GM19452 (cell line): Measurements from ENCODE around the gene S100P.
"Not testable (repeated sequence)": the region's sequence is repeated elsewhere in the genome, so short reads cannot be mapped to it uniquely, and the experiment has no call there.

Experiments used
- ATAC-seq: cut with Tn5 transposase; IDR thresholded peaks from one replicate; pipeline ENCODE4 v1.9.1; 2021; ENCODE audit not compliant: unreplicated experiment

The S100P gene

GRCh38 chr4:6720202-6720699, 26.6 kb downstream of the S100P start:
- no peak for ATAC-seq

DNA sequence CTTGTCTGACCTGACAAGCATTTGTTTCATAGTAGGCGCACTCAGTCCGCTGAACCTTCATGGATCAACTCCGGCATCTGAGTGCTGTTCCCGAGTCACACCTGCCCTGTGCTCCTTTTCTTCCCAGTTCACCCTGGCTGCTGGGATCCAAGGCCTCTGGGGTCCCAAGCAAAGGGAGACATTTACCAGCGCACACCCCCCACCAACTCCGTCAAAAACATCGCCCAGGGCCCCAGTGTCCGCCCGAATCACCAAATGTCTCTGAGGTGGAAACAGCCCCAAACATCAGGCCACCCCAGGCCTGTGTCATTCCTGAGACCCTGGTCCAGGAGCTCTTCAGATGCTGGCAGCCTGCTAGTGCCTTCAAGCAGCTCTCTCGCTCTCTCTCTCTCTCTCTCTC, 27.4 kb downstream of the S100P start:
- no peak for ATAC-seq

DNA sequence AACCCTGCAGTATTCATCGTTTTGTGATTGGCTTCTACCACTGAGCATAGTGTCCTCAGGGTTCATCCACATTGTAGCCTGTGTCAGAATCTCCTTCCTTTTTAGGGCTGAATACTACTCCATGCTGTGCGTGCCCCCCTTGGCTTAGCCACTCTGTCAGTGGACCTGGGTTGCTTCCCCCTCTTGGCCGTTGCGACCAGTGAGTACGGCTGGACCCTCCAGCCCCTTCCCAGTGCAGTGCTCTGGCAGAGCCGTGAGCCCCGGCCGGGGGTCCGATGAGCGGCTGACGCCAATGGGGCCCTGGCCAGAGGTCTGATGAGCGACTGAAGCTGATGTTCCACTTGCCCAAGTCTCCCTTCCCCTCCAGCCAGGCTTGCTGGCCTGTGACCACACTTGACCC, 29.2 kb downstream of the S100P start:
- ATAC-seq = no peak

GRCh38 chr4:6723851-6724250, 30.2 kb downstream of the S100P start:
- ATAC-seq = no peak

DNA sequence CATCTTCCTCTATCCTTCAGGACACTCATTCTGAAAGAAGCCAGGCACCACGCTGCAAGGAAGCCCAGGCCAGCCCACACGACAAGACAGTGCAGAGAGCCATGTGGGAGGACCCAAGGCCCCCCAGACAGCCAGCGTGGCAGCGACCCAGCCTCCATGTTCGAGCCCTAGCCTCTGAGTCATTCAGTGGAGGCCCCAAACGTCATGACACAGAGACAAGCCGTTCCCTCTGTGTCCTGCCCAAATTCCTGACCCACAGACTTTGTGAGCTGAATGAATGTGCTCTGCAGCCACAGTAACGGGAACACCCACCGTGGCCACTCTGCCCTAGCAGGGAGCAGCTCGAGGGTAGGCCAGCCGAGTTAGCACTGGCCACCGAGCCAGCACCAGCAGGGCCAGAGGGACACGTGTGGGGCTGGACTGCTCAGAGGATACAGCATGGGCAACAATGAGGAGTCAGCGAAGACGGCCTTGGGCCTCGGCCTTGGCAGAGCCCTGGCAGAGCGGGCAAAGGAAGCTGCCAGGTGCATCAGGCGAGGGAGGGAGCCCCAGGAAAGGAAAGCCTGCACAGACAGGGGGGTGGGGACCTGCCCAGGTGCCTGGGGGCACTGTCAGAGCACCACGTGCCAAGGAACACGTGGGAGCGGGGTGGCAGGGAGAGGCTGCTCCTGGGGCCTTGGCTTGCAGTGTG, 30.9 kb downstream of the S100P start:
- no peak for ATAC-seq

DNA sequence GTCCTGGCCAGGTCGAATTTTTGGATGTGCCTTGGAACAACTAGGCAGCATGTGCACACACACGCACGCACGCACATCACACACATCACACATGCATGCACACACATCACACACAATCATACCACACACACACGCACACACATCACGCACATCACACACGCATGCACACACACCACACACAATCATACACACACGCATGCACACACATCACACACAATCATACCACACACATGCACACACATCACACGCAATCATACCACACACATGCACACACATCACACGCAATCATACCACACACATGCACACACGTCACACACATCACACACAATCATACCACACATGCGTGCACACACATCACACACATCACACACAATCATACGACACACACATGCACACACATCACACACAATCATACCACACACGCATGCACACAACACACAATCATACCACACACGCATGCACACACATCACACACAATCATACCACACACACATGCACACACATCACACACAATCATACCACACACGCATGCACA, 31.8 kb downstream of the S100P start:
- ATAC-seq = not testable (repeated sequence)

GRCh38 chr4:6727081-6727942, 33.6 kb downstream of the S100P start:
- ATAC-seq = no peak

DNA sequence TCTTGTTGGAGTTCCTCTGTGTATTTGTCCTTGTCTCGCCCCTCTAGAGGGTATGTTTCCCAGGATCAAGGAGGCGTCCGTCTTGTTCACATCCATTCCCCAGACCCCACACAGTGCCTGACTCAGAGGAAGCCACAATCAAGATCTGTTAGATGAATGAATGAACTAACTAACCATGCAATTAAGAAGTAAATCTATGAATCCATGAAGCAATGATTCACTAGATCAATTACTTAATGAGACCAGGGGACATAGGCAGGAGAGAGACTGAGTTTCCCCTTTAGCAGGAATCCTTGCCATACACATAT, 34.2 kb downstream of the S100P start:
- ATAC-seq = no peak

GRCh38 chr4:6728320-6729029, 34.8 kb downstream of the S100P start:
- no peak for ATAC-seq

DNA sequence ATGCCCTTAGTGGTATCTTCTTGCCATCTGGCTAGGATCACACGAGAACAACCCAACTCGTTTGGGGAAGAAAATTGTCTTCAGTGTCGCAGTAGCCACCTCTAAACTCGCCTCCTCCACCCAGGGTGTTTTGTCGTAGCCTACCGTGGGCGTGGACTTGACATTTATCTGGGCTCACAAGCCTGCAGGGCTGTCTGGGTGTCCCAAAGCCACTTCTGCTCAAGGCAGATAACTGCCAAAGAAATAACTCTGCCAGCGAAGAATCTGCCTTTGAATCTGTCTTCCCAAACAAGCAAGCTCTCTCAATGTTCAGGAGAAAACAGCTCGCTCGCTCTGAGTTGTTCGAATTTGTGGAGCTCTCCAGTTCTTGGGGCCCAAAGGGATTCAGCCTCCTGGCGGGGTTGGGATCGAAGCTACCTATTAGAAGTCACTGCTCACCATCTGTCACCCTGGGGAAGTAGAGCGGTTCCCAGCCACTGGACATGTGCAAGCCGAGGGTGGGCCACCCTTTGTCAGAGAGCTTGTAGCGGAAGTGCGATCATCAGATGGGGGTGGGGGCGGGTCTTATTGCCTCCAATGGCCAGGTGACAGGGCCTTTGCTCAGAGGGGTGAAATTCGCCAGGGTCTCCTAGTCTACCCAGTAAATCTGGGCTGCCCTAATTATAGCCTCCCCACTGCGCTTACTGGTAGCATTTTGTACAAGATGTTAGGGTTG, 37.1 kb downstream of the S100P start:
- no peak for ATAC-seq

DNA sequence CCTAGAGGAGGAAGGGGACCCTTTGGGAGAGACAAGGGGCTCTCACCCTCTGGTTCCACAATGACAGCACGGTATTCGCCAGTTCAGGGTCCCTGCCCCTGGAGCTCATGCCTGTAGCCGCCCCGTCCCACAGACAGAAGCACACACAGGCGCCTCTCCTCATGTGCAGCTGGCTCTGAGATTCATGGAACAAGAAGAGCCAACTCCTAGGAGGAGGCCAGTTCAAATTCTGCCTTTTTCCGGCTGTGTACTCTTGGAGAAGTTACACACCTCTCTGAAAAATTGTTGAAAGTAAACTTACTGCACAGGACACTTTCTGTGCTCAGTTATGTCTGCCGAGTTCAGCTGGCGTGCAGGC, 37.6 kb downstream of the S100P start:
- ATAC-seq = no peak

GRCh38 chr4:6731780-6732179, 38.1 kb downstream of the S100P start:
- no peak for ATAC-seq

- no peak for ATAC-seq
Observed at GRCh38 chr4:6732441-6733357, 39.0 kb downstream of the S100P start.

DNA sequence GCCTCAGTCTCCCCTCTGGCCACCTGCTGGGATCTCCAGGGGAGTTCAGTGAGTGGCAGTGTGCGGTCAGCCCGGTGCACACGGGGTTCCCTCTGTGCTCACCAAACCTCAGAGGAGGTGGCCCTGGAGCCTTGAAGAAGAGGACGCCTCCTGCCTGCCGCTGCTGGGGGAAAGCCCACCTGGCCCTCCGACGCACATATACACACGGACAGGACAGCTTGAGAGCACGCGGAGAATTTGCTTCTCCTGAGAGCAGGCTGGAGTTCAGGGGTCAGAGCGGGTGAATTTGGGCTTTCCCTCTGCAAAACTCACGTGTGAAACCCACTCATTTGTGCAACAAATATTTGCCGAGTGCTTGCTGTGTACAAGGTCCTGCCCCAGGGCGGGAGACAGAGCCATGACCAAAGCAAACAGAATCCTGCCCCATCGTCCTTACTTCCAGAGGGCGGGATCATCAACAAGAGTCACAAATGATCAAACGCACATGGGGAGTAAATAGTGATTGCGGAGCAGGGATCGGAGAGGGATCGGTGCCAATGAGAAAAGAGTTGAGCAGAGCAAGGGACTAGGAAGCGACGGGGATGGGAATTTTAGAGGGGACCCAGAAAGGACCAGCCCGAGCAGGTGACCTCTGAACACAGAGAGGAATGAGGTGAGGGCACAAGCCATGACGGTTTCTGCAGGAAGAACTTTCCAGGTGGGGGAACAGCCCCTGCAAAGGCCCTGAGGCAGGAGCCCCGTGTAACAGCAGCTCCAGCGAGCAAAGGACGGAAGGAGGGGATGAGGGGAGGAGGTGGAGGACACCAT, 39.9 kb downstream of the S100P start:
- ATAC-seq = no peak

DNA sequence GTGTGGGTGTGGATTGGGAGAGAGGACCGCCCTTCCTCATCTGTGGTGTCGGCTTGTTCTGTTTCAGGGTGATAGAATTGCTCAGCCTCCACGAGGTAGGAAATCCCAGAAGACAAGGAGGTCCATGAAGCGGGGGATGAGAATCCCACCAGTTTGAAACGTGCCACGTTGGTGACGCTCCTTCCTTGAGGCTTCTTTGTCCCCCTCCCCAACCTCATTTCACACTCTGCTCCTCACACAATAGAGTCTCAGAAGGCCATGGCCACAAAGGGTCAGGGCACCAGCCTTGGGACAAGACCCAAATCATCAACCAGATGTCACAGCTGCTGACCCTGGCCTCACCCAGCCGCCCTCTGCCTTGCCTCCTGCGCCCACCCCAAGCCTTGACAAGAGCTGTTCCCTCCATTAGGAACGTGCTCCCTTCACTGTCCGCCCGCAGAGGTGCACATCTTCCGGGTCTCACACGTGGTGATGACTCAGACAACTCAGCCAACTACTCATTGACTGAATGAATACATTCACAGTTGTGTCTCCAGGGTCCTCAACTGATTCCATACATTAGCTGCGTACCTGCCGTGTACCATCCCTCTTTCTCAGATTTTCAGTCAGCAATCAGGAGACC, 40.6 kb downstream of the S100P start:
- no peak for ATAC-seq

DNA sequence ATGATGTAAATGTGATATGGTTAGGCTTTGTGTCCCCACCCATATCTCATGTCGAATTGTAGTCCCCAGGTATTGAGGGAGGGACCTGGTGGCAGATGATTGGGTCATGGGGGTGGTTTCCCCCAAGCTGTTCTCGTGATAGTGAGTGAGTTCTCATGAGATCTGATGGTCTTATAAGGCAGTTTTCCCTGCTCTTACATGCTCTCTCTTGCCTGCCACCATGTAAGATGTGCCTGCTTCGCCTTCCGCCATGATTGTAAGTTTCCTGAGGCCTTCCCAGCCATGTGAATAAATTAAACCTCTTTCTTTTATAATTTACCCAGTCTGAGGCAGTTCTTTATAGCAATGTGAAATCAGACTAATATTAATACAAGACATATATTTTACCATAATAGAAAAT, 46.2 kb downstream of the S100P start:
- ATAC-seq = no peak

DNA sequence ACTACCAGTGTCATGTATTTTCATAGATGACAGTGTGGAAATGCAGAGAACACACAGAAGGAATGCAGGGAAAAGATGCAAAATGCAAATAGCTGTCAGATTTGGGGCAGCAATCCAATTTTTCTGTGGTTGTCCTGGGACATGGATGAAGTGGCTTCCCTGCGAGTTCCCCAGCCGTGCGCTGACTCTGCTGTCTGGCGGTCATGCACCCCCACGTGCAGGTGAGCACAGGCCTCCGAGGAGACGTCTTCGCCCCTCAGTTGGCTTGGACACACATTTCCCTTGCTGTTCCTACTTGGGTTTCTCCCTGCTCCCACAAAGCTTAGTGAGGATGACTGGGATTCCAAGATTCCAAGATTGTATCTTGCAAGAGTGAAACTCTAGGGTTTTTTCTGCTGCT, 46.7 kb downstream of the S100P start:
- no peak for ATAC-seq

- ATAC-seq = no peak
Observed at GRCh38 chr4:6742507-6742906, 48.8 kb downstream of the S100P start.

- ATAC-seq = no peak
Observed at GRCh38 chr4:6742989-6743388, 49.3 kb downstream of the S100P start.
